HG03432 (cell line): ENCODE measurements around the gene ZBTB1.
"Not testable (repeated sequence)": the region's sequence is repeated elsewhere in the genome, so short reads cannot be mapped to it uniquely, and the experiment has no call there.

Source experiments
- ATAC-seq: cut with Tn5 transposase; IDR thresholded peaks from one replicate; pipeline ENCODE4 v1.9.1; 2021; ENCODE audit warnings: mild to moderate bottlenecking, moderate library complexity; ENCODE audit not compliant: unreplicated experiment

Gene ZBTB1

DNA sequence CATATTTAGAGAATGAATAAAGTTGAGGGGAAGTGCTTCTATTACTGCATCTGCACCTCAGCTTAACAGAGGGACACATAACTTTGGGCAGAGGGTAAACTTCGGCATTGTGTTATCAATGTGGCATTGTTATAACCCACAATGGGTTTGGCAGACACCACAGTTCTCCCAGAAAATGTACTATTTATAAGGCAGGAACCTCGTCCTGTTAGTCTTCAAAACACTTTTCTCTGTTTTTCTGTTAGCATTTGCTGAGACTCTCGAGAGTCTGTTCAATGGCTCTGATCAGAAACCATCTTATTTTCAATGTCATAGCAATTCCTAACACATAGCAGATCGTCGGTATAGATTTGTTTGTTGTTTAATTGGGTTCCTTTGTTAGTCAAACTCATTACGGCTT lies 59.1 kb downstream of the ZBTB1 start:
- no peak for ATAC-seq

- no peak for ATAC-seq
Measured at GRCh38 chr14:64566651-64567122, 62.1 kb downstream of the ZBTB1 start.

DNA sequence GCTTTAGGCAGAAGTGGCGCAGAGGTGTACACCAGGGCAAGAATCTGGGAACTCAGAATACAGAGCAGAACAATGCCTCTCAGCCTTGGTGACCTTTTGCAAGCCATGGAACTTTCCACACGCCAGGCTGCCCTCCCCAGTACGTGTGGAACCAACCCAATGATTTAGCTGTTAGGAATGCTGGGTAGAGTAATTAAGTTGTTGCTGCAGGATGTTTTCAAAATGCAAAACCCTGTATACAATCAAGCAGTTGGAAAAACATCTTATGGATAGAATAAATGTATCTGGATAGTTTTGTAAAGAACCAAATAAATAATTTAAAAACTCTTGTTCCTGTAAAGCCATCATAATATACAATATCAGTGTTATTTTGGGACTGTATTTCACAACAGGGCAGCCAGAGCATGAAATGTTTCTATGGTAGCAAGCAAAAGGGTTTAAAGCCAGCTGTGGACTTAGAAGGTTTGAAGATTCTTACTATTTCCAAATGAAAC lies 64.6 kb downstream of the ZBTB1 start:
- no peak for ATAC-seq

DNA sequence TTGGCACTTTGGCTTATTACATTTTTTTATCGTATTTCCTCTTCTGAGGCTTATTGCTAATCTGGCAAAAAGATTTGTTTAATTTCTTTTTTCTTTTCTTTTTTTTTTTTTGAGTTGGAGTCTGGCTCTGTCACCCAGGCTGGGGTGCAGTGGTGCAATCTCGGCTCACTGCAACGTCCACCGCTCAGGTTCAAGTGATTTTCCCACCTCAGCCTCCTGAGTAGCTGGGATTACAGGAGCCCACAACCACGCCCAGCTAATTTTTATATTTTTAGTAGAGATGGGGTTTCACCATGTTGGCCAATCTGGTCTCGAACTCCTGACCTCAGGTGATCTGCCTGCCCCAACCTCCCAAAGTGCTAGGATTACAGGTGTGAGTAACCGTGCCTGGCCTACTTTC lies 65.1 kb downstream of the ZBTB1 start:
- not testable (repeated sequence) for ATAC-seq

- ATAC-seq = no peak
Measured at GRCh38 chr14:64572386-64573104, 68.0 kb downstream of the ZBTB1 start.

DNA sequence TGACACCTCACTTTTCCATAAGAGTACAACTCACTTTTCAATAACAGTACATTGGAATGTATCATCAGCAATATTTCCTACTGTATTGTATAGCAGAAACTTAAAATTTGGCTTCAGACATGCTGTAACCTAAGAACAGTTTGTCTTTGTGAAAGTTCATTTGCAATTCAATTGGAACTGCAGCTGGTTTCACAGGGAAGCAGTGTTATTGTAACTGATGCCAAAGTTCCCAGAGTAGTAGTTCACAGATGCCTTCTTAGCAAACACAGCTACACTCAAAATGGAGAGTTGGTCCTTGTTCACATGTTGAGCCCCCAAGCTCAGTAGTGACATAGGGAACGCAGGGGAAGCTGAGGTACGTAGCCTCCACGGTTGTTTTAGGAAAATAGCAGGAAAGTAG lies 68.5 kb downstream of the ZBTB1 start:
- ATAC-seq = no peak
